Ishikawa (cell line): ENCODE data around the gene ASTN2.

Source experiments
- CEBPB ChIP-seq: IDR thresholded peaks from 2 replicates; pipeline ENCODE4 v1.6.1; 2012
- CREB1 ChIP-seq: IDR thresholded peaks from 2 replicates; pipeline ENCODE4 v1.6.1; 2012; ENCODE audit warnings: low read depth
- EGR1 ChIP-seq: IDR thresholded peaks from 2 replicates; pipeline ENCODE4 v1.6.1; 2012
- FOXM1 ChIP-seq: IDR thresholded peaks from 2 replicates; pipeline ENCODE4 v1.6.1; 2012; ENCODE audit warnings: low read depth, borderline replicate concordance
- RAD21 ChIP-seq: IDR thresholded peaks from 2 replicates; pipeline ENCODE4 v1.6.1; 2012; ENCODE audit warnings: low read depth
- TAF1 ChIP-seq: IDR thresholded peaks from 2 replicates; pipeline ENCODE4 v1.6.1; 2012; ENCODE audit warnings: low read depth, mild to moderate bottlenecking
- TEAD4 ChIP-seq: IDR thresholded peaks from 2 replicates; pipeline ENCODE4 v1.6.1; 2012
- YY1 ChIP-seq: IDR thresholded peaks from 2 replicates; pipeline ENCODE4 v1.6.1; 2012; ENCODE audit warnings: low read depth
- TF ChIP-seq, protein P1 (sequence below): IDR thresholded peaks from 2 replicates; pipeline ENCODE4 v1.6.1; 2012
- TF ChIP-seq, protein P2 (sequence below): IDR thresholded peaks from 2 replicates; pipeline ENCODE4 v1.6.1; 2012; ENCODE audit warnings: low read depth, mild to moderate bottlenecking

DNA sequence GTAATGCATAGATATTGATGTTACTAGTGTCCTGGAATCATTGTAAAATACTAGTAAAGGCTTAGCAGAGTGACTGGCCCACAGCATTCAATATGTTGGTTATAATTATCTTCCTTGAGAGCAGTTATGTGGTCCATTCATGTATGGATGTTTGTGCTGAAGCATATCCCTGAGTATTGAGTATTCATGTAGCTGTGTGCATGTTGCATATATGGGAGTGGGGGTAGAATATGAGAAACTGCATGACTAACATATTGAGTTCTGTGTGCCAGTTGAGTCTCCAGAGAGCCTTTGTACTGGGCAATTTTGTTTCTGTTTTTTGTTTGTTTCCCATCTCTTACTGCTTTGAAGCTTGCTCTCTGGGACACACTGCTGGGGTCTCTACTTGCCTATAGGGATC is 950.4 kb downstream of the ASTN2 start:
- TF ChIP-seq YY1 (no peak), RAD21 (no peak), EGR1 (no peak), CREB1 (no peak), CEBPB (no peak), TEAD4 (no peak), FOXM1 (no peak), TAF1 (no peak)
- TF ChIP-seq, protein P1, sequence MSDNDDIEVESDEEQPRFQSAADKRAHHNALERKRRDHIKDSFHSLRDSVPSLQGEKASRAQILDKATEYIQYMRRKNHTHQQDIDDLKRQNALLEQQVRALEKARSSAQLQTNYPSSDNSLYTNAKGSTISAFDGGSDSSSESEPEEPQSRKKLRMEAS: no peak
- TF ChIP-seq, protein P2, sequence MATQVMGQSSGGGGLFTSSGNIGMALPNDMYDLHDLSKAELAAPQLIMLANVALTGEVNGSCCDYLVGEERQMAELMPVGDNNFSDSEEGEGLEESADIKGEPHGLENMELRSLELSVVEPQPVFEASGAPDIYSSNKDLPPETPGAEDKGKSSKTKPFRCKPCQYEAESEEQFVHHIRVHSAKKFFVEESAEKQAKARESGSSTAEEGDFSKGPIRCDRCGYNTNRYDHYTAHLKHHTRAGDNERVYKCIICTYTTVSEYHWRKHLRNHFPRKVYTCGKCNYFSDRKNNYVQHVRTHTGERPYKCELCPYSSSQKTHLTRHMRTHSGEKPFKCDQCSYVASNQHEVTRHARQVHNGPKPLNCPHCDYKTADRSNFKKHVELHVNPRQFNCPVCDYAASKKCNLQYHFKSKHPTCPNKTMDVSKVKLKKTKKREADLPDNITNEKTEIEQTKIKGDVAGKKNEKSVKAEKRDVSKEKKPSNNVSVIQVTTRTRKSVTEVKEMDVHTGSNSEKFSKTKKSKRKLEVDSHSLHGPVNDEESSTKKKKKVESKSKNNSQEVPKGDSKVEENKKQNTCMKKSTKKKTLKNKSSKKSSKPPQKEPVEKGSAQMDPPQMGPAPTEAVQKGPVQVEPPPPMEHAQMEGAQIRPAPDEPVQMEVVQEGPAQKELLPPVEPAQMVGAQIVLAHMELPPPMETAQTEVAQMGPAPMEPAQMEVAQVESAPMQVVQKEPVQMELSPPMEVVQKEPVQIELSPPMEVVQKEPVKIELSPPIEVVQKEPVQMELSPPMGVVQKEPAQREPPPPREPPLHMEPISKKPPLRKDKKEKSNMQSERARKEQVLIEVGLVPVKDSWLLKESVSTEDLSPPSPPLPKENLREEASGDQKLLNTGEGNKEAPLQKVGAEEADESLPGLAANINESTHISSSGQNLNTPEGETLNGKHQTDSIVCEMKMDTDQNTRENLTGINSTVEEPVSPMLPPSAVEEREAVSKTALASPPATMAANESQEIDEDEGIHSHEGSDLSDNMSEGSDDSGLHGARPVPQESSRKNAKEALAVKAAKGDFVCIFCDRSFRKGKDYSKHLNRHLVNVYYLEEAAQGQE: no peak
